Stimulated activated CD4-positive, alpha-beta T cell treated with anti-CD3 and anti-CD28 coated beads, Interleukin-1b, Interleukin-23, amount 100 ng/mL, for 1 hour (primary cell): ENCODE results near the gene CDKN1C.

ENCODE experiments used
- DNase-seq, 2 donors: peaks; one replicate each; pipeline ENCODE4 v3.0.0-alpha.2; 2020; ENCODE audit warnings: low read depth in 2 of 2

The CDKN1C gene

DNA sequence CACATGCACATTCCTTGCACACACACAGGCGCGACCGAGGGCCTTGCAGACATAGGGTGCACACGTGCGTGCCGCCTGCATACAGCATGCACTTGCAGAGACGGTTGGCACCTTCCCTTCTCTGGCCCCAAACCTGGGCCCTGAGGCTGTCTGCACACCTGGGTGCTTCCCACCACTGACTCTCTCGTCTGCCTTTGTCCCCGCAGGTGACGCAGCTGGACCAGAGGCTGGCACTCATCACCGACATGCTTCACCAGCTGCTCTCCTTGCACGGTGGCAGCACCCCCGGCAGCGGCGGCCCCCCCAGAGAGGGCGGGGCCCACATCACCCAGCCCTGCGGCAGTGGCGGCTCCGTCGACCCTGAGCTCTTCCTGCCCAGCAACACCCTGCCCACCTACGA is 38.0 kb downstream of the CDKN1C start:
- DNase-seq = no peak

DNA sequence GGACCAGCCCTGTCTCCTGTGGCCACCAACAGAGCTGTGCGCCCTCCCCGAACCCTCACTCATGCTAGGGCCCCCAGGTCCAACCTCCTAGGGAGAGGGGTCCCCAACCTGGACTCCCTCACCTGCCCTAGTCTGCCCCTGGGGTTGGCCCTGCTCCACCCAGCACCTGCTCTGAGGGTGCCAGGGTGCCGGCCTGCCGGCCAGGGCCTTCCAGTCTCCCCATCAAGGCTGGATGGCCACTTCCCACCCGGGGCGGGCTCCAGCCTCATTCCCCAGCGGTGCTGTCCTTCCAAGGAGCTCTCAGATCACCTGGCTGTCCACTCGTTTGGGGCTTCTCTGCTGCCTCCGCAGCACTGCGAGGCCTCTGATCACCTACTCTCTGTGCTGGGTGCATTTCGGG is 39.1 kb downstream of the CDKN1C start:
- no peak for DNase-seq

DNA sequence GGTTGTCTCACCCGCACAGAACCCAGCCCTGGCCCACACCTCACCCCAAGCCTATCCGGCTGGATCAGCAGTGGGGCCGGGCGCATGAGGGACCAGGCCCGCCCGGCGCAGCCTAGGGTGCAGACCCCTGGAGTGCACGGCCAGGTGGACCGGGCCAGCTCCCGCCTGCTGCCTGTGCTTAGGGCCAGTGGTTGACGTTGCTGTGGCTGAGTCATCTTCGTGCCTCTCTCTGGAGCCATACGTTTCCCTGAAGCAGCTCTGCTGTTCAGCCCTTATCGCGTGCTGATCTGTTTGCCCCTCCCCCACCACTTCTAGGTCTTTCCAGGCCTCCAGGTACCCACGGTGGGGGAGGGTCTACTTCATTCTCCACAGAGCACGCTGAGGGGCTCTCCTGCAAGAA is 39.5 kb downstream of the CDKN1C start:
- DNase-seq = no peak

DNA sequence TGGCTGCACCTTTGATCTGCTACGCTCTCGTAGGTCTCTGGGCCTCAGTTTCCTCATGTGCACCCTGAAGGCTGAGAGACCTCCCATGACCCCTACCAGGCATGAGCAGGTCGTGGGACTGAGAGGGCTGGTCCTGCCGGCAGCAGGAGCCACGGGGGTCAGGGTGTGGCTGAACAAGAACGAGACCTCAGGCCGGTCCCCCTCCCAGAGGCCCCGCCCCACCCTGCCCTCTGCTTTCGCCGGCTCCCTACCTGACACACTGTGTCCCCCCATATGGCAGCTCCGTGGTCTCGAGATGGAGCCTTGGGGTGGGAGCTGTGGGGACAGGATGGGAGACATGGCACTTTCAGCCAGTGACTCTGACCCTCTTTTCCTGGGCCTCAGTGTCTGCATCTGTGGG is 40.6 kb downstream of the CDKN1C start:
- no peak for DNase-seq

DNA sequence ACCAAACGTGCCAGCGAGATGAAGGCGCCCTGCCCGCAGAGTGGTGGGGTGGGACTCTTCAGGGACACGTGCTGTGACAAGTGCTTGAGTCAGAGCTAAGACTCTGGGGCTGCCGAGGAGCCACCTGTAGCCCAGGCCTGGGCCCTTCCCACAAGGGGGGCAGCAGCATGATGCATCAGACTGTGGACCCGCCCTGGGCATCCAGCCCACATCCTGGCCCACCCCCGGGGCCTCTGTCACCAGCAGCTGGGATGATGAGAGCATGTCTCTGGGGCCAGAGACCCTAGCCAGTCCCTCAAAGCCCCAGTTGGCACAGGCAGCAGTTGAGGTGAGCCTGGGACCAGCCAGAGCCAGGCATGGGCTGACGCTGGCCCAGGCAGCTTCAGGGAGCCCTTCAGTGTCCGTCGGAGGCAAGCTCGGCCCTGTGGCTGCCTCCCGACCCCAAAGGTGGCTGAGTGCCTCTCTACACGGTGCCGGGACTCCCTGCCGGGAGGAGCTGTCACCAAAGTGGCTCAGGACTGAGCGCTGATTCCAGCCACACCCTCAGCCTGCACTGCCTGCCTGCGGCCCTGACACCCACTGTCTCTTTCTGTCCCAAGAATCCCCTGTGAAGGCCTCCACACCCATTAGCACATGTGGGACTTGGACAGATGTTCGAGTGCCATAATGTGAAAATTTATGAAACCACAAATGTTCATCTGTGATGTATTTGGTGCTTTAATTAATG is 41.3 kb downstream of the CDKN1C start:
- DNase-seq = no peak

DNA sequence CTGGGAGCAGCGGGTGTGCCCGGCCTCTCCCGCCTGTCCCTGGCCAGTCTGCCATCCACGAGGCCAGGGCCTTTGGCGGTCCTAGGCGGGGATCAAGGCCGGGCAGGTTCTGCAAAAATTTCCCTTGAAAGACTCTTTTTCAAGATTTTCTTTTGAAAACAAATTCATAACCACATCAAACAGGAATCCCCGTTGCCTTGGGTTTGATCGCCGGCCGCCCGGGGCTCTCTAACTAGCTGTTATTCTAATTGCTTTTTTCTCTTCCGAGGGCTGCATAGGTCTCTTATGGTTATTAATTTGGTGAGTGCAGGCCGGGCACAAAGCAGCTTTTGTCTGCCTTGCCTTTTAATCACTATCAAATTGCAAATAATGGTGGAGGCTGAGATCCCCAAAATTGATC is 42.0 kb downstream of the CDKN1C start:
- DNase-seq = no peak

DNA sequence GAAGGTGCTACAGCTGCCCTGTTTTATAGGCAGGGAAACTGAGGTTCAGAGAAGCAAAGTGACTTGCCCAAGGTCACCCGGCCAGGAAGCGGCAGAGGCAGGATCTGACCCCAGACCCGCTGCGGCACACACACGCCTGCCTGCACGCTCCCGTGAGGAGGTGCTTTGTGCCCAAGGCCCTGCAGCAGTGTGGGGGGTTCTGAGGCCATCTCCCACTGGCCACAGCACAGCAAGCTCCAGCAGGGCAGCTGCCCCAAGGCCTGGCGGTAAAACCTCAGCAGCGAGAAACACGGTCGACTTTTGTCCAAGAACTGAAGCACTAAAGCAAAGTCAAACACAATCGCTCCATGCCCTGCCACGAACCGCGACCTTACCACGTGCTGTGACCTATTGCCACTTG is 42.7 kb downstream of the CDKN1C start:
- DNase-seq = no peak

DNA sequence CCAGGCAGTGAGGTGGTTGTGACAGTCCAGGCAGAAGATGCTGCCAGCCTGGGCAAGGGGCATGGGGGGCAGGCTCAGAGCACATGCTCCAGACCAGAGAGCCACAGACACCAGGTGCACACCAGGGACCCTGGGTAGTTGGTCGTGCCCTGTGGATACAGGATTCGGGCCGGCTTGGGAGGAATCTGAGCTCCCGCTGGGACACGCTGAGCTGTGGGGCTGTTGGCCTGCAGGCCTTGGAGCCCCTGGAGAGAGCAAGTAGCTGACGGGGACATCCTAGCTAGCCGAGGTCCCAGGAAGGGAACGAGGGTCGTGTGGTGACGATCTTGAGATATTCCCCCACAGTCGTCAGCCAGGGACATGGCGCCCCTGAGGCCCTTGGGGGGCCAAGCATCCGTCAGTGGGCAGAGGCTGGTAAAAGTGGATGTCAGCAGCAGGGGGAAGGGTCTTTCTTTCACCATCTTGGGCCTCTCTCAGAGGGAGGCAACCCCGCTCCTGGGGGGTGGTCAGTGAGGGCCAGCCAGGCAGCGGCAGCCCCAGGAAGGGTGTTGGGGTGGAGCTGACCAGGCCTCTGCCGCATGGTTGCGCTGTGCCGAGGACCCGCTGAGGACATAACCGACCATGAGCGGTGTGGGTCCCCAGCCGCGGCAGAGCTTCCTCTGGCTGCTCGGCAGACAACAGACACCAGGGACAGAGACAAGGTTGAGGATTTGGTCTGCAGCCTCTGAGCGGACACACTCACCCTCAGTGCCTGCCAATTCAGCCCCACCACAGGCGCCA is 44.0 kb downstream of the CDKN1C start:
- DNase-seq = no peak

DNA sequence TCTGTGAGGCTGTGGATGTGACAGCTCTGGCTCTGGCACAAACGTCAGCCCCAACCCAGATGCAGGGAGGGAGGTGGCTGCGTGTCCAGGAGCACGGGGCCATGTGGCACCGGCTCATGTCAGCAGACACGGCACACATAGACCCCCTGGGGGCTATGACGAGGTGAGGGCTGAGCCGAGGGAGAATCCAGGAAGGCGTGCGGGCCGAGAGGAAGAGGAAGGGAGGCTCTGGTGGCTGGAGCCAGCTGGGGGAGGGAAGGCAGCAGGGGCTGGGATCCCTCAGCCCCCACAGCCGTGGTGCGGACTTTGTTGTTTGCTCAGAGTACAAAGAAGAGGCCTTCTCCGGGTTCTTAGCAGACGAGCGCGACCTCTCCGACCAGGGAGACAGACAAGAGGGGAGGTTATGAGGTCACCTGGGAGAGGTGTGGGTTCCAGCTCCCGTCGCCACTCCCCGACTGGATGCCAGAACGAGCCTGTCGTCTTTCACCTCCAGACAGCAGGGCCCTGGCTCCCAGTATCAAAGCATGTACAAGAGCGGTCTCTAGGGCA is 46.1 kb downstream of the CDKN1C start:
- DNase-seq = no peak

DNA sequence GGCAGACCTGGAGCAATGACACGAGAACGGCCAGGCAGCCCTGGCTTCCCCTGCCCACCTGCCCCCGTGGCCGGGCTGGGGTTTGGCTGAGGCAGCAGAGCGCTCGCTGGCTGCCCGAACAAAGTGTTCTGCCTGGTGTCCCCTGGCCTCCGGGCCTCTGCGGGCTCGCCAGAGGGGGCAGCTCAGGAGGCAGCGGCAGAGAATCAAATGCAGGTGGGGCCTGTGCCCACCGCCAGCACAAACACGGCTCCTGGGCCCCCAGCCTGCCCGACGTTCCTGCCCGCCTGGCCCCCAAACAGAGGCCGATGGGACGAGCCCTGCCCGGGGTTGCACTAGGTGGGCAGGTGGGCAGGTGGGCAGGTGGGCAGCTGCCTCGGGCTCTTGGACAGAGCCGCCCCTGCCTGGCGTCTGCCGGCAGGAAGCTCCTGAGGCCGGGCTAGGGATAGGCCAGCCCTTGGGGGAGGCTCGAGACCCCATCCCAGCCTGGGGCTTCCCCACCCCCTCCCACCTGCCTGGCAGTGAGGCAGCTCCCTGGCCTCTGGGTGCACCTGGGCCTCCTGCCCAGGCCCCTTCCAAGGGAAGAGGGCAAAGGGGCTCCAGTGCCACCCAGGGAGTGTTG is 46.8 kb downstream of the CDKN1C start:
- DNase-seq = no peak

DNA sequence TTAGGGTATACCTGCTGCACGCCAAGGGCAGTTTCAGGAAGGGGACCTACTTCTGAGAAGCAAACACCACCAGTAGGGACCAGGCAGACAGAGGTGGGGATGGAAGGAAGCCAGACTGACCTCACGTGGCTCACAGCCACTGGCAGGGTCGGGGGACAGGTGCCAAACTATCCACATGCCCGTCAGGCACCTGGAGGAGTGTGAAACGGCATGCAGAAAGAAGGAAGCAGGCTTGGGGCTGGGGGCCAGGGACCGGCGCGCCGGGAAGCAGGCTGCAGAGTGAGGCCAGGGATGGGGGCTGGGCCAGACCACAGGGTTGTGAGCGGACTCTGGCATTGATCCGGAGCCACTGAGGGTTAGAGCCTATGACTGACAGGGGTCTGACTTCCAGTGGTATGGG is 47.5 kb downstream of the CDKN1C start:
- no peak for DNase-seq

DNA sequence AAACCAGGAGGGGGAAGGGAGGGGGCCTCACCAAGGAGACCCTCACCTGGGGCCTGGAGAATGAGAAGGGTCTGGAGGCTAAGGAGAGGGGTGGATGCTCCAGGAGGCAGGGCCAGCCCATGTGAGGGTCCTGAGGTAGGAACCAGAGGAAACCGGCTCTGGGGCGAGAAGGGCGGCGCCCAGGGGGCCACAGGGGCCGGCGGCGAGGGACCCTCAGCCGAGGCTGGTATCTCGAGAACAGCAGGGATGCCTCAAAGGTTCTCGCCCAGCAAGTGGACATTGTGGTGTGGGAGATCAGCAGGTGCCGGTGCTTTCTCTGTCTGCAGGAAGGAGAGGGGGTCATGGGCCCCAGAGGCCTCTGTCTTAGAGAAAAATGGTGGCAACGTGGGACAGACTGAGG is 47.9 kb downstream of the CDKN1C start:
- DNase-seq = no peak

DNA sequence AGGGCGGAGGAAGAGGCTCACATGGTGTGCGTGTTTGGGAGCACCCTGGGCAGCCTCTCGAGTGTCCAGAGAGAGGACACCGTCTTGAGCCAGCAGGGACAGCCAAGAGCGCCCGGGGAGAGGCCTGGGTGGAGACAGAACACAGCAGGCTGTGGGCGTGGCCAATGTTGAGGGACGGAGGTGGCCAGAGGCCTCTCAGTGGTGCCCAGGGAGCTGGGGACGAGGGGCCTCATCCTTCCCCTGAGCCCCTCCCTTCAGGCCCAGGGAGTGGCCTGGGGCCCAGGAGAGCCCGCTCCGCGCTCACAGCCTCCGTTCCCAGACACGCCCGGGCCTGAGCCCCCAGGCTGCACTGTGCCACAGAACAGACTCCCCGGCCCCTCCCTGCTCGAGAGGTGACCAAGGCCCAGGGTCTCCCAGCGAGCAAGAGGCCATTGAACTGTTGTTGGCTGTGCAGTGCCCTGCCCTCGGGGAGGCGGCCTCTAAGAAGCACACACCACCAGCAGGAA is 48.4 kb downstream of the CDKN1C start:
- no peak for DNase-seq

DNA sequence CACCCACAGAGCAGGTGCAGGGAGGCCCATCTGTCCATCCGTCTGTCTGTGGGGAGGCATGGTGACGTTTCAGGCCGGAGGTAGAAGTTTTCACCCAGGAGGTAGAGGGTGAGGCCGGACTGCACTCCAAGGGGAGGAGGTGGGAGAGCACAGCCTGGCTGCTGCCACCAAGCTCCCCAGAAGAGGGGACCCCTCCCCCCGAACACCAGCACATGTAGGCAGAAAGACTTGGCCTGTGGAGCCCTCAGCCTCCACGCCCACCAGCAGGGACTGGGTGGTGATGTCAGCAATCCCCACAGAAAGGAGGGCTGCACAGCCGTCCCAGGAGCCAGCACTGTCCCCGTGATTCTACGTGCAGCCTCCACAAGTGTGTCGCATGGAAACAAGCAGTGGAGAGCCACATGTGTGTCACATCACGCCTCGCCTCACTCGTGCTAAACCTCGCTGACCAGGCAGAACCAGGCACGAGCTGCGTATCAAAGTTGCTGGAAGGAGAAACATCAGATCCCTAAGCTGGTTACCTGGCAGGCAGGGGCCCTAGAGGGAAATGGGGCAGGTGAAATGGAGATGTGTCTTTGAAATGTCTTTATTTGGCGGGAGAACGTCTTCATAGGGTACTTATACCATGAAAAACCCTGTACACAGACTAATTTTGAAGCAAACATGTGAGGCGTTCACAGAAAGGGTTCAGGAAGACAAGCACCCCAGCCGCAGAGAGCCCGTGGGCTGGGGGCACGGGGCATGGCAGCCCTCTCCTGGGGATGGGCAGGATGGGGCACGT is 49.1 kb downstream of the CDKN1C start:
- DNase-seq = no peak

DNA sequence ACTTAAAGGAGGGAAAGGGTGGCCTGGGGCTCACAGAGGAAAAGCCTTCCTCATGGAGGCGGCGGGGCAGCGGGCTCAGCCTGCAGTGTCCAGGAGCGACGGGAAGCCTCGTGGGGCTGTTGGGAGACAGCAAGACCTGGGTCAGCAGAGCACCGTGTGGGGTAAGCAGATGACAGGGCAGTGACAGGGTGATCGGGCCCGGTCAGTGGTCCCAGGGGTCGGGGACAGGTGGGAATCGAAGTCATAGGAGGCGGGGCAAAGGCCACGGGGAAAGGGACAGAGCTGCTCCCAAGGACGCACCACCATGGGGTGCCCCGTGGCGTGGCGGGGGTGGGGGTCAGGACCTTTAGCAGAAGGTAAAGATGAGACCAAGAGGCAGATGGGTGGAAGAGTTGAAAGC is 49.8 kb downstream of the CDKN1C start:
- no peak for DNase-seq

DNA sequence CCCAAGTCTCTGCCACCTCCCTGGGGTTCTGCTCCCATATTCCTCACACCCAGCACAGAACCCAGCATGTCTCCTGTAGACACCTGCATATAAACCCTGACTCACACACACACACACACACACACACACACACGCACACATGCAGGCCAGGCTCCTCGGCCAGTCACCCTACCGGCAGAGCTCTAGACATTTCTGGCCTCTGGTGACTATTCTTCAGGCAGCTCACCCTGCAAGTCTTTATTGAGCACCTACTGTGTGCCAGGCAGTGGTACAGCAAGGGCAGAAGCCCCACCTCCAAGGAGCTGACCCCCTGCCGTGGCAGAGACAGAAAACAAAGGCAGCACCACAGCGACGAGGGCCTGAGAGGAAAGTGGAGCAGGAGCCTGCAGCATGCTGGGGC is 50.3 kb downstream of the CDKN1C start:
- DNase-seq = no peak

DNA sequence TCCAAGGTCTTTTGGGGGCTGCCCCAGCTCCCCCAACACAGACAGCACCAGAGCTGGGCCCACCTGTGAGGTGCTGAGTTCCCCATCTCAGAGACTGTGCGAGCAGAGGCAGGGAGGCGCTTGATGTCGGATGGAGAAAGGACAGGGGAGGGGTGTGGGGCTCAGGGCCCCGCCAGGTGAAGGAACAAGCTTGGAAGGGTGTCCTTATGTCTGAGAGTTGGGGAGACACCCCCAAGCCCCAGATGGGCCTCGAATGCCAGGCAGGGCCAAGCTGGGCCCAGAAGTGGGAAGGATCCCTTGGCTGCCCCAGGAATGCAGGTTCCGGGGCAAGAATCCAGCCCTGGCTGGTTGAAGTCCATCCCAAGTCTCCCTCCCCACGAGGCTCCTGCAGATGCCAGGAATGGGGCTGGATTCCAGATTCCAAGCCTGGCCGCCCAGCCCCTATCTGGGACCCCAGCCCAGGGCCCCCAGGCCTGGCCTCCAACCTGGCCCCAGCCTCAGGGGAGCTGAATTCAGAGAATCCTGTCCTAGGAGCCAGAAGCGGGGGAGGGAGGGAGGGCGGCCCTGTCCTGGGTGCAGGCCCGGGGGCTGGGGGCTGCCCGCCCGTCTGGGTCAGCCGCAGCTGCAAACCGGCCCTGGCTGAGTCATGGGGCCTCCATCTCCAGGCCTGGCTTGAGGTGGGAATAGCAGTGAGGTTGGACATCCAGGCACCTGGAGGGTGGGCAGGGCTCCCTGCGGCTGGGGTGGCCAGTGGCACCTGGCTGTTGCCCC is 50.9 kb downstream of the CDKN1C start:
- no peak for DNase-seq

DNA sequence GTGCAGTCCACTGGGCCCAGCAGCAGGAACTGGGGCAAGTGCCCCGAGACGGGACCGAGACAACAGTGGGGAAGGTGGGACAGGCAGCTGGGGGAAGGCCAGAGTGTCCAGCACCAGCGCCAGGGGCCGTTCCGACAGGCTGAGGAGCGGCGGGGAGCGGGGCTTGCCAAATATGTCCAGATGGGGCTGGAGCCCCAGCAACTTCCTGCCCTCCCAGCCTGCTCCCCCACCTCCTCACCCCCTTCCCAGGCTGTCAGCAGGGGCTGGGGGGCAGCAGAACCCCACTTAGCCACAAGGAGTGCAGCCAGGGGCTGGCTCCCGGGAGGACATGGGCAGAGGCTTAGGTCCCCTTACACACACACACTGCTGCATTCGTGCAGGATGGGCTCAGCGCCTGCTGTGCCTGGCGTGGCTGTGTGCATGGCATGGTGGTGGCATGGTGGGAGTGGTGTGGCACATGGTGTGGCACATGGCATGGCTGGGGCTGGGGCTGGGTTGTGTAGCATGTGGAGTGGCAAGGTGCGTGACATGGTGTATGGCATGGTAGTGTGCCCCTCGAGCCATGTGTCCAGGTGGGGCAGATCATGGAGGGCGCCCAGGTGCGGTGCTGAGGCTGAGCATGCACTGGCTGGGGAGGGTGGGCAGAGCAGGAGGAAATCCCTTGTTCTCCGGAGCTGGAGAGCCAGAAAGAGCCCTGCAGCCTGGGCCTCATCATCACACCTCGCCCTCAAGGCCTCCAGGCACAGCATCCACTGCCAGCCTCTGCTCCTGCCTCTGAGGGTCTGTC is 51.7 kb downstream of the CDKN1C start:
- DNase-seq = no peak
